GM23338 (cell line): Measurements from ENCODE around the gene PYDC2. TPM values are rescaled to one million over a fixed set of nuclear protein-coding genes. Genes with fewer than 3 reads are reported as not detected.

ENCODE experiments used
- ATAC-seq: fragments of 200-7000 bp; cut with Tn5 transposase; 3 replicates; pipeline ENCODE4 v1.9.1; 2020
- DNase-seq: peaks from one replicate; pipeline ENCODE4 v3.0.0-alpha.2; 2015; ENCODE audit warnings: low spot score
- H2AFZ ChIP-seq: fragments of 200-600 bp; sonication (generic); 2 replicates; pipeline ENCODE4 v1.8.0; 2016; ENCODE audit warnings: antibody characterized with exemption, mild to moderate bottlenecking, moderate library complexity
- H3F3A ChIP-seq: fragments of 200-600 bp; sonication (generic); replicated peaks from 2 replicates; pipeline ENCODE4 v1.8.0; 2017; ENCODE audit warnings: antibody characterized with exemption, mixed run types, low read depth
- H3K27ac ChIP-seq: fragments of 200-600 bp; sonication (generic); 2 replicates; pipeline ENCODE4 v1.6.1; 2016; ENCODE audit warnings: low read depth
- H3K27me3 ChIP-seq: fragments of 200-600 bp; sonication (generic); 2 replicates; pipeline ENCODE4 v1.8.0; 2016; ENCODE audit warnings: mild to moderate bottlenecking, mixed run types, moderate library complexity; ENCODE audit not compliant: insufficient read depth
- H3K36me3 ChIP-seq: fragments of 200-600 bp; sonication (generic); 2 replicates; pipeline ENCODE4 v1.8.0; 2016; ENCODE audit warnings: mild to moderate bottlenecking; ENCODE audit not compliant: insufficient read depth
- H3K4me1 ChIP-seq: fragments of 200-600 bp; sonication (generic); 2 replicates; pipeline ENCODE4 v1.8.0; 2016; ENCODE audit warnings: mild to moderate bottlenecking, moderate library complexity; ENCODE audit not compliant: insufficient read depth
- H3K4me2 ChIP-seq: fragments of 200-600 bp; sonication (generic); 2 replicates; pipeline ENCODE4 v1.7.1; 2017; ENCODE audit warnings: mixed run types
- H3K4me3 ChIP-seq: fragments of 200-600 bp; sonication (generic); 2 replicates; pipeline ENCODE4 v1.6.1; 2016; ENCODE audit warnings: mixed run types
- H3K79me2 ChIP-seq: fragments of 200-600 bp; sonication (generic); replicated peaks from 2 replicates; pipeline ENCODE4 v1.8.0; 2017; ENCODE audit warnings: mild to moderate bottlenecking; ENCODE audit not compliant: insufficient read depth
- H3K9me2 ChIP-seq: fragments of 200-600 bp; sonication (generic); 2 replicates; pipeline ENCODE4 v1.8.0; 2017; ENCODE audit not compliant: insufficient read depth
- H4K20me1 ChIP-seq: fragments of 200-600 bp; sonication (generic); replicated peaks from 2 replicates; pipeline ENCODE4 v1.8.0; 2017; ENCODE audit warnings: mild to moderate bottlenecking; ENCODE audit not compliant: insufficient read depth
- H3K27ac Mint-ChIP-seq: 2 replicates; pipeline ENCODE4 v1.8.0; 2020; ENCODE audit warnings: inconsistent platforms, mild to moderate bottlenecking, moderate library complexity, mixed read lengths
- H3K27me3 Mint-ChIP-seq: 3 replicates; pipeline ENCODE4 v1.8.0; 2022; ENCODE audit warnings: low read depth, mild to moderate bottlenecking, moderate library complexity, mixed read lengths, inconsistent platforms; ENCODE audit not compliant: insufficient read depth, poor library complexity
- H3K36me3 Mint-ChIP-seq: 3 replicates; pipeline ENCODE4 v1.8.0; 2021; ENCODE audit warnings: low read depth, mild to moderate bottlenecking, inconsistent platforms, moderate library complexity, mixed read lengths
- H3K4me1 Mint-ChIP-seq: 3 replicates; pipeline ENCODE4 v1.8.0; 2020; ENCODE audit warnings: mild to moderate bottlenecking, inconsistent platforms, mixed read lengths
- H3K4me3 Mint-ChIP-seq: 3 replicates; pipeline ENCODE4 v1.8.0; 2021; ENCODE audit warnings: moderate library complexity, mild to moderate bottlenecking, inconsistent platforms, mixed read lengths
- H3K9me3 Mint-ChIP-seq: 3 replicates; pipeline ENCODE4 v1.8.0; 2020; ENCODE audit warnings: moderate library complexity, mild to moderate bottlenecking, inconsistent platforms, mixed read lengths
- CREB1 ChIP-seq: fragments of 250-450 bp; sonication (Bioruptor Pico); IDR thresholded peaks from 2 replicates; pipeline ENCODE4 v1.5.0; 2020; ENCODE audit warnings: low read depth, mild to moderate bottlenecking, moderate library complexity
- CTCF ChIP-seq, 2 experiments: fragments of 200-600 bp in 1 of 2; sonication (generic) in 1 of 2; conservative IDR thresholded peaks; 2 replicates each; pipeline versions ENCODE4 v1.5.1 to v1.6.1; 2016 to 2017; ENCODE audit warnings: antibody characterized with exemption in 2 of 2, low read depth in 2 of 2, mild to moderate bottlenecking in 2 of 2, moderate library complexity in 1 of 2
- ETS1 ChIP-seq: IDR thresholded peaks from 2 replicates; pipeline ENCODE4 v1.6.1; 2016; ENCODE audit warnings: antibody characterized with exemption
- EZH2phosphoT487 ChIP-seq: fragments of 200-600 bp; sonication (generic); IDR thresholded peaks from one replicate; pipeline ENCODE4 v1.8.1; 2018; ENCODE audit warnings: antibody characterized with exemption; ENCODE audit not compliant: unreplicated experiment
- JUNB ChIP-seq: IDR thresholded peaks from one replicate; pipeline ENCODE4 v1.6.1; 2016; ENCODE audit warnings: antibody characterized with exemption; ENCODE audit not compliant: unreplicated experiment
- POLR2AphosphoS5 ChIP-seq: IDR thresholded peaks from 2 replicates; pipeline ENCODE4 v1.6.1; 2016; ENCODE audit warnings: antibody characterized with exemption, low read depth
- REST ChIP-seq: IDR thresholded peaks from one replicate; pipeline ENCODE4 v1.6.1; 2018; ENCODE audit warnings: antibody characterized with exemption; ENCODE audit not compliant: unreplicated experiment
- STAT1 ChIP-seq: IDR thresholded peaks from one replicate; pipeline ENCODE4 v1.6.1; 2016; ENCODE audit warnings: antibody characterized with exemption; ENCODE audit not compliant: unreplicated experiment
- polyA plus RNA-seq: library from polyadenylated mRNA; unstranded; fragments of >200 nt; fragmentation: Nextera tagmentation; extraction: Ambion mirVana; gene quantifications from 2 replicates; pipeline ENCODE4 v1.2.1, GENCODE V29; 2016
- total RNA-seq: library from RNA; depleted of rRNA; stranded (reverse); fragments of >200 nt; shearing (Covaris generic); gene quantifications from 2 replicates; pipeline ENCODE4 v1.2.3, GENCODE V29; 2014

Gene PYDC2
- total and polyA plus RNA-seq, 2 experiments from 2014 or later = not detected

- TF ChIP-seq REST (no peak), ETS1 (no peak), STAT1 (no peak), CREB1 (CRISPR knock-in tag) (no peak)
These were observed 46.7 kb upstream of the PYDC2 start (continued) for GRCh38 chr3:191414286-191414685.

GRCh38 chr3:191414732-191415131 is 46.2 kb upstream of the PYDC2 start:
- TF ChIP-seq EZH2phosphoT487 = no peak
- no peak for TF ChIP-seq STAT1
- TF ChIP-seq JUNB = no peak
- TF ChIP-seq POLR2AphosphoS5 = no peak
- TF ChIP-seq ETS1 = no peak
- TF ChIP-seq CREB1 (CRISPR knock-in tag) = no peak
- TF ChIP-seq CTCF (conservative IDR thresholded peaks at IDR 0.05; ENCODE audit: low read depth in 2 of 2) = peak; percentile 14 to 51; a peak in 2 of 4 replicates
- Histone ChIP-seq H4K20me1 (no peaks in the 10 kb centered on the region), H3K79me2 (no peaks in the 10 kb centered on the region), H3F3A (no peaks in the 10 kb centered on the region), H2AFZ (no peak overlapping the region), H3K27ac (no peak overlapping the region), H3K36me3 (peaks cover 13% of the 10 kb centered on the region), H3K4me2 (no peak overlapping the region), H3K27me3 (no peaks in the 10 kb centered on the region), H3K4me1 (no peaks in the 10 kb centered on the region), H3K4me3 (no peak overlapping the region), H3K9me2 (no peaks in the 10 kb centered on the region)
- no peak for ATAC-seq
- Mint-ChIP-seq H3K4me1 (peaks cover 2% of the 10 kb centered on the region; the same call in 2 of the 3 replicates), H3K27ac (no peak overlapping the region), H3K36me3 (peaks cover 18% of the 10 kb centered on the region), H3K27me3 (peaks cover 5% of the 10 kb centered on the region), H3K9me3 (peaks cover 17% of the 10 kb centered on the region), H3K4me3 (no peak overlapping the region)
- DNase-seq = peak; percentile 9
